ENCODE results near the gene KSR2.

Gene KSR2

DNA sequence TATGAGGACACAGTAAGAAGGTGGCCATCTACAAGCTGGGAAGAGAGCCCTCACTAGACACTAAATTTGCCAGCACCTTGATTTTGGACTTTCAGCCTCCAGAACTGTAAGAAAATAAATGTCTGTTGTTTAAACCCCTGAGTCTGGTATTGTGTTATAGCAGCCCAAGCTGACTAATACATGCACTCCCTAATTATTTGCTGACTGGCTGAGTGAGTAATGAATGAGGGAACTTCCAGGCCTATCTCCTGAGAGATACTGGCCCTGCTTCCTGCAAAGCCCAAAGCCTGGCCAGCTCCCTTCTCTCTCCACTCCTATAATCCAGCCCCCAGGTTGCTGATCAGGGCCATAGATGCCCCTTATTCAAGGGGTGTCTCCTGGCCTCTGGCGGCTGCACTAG lies 487.3 kb downstream of the KSR2 start:
- Histone ChIP-seq H3K4me2 (ENCODE audit: low read length) (no peak overlapping the region), H3K4me1 (no peaks in the 10 kb centered on the region), H3K4me3 (ENCODE audit: low read depth, low read length) (no peak overlapping the region), H3K27ac (no peak overlapping the region), H3K27me3 (ENCODE audit: control insufficient read depth, insufficient read depth, low read length) (no peaks in the 10 kb centered on the region), H3K9ac (no peak overlapping the region), H3K79me2 (no peaks in the 10 kb centered on the region), H2AFZ (no peak overlapping the region), H3K36me3 (ENCODE audit: control insufficient read depth, insufficient read depth, low read length) (no peaks in the 10 kb centered on the region), H3K9me3 (ENCODE audit: control insufficient read depth, low read length) (no peaks in the 10 kb centered on the region)
- TF ChIP-seq, protein P1, sequence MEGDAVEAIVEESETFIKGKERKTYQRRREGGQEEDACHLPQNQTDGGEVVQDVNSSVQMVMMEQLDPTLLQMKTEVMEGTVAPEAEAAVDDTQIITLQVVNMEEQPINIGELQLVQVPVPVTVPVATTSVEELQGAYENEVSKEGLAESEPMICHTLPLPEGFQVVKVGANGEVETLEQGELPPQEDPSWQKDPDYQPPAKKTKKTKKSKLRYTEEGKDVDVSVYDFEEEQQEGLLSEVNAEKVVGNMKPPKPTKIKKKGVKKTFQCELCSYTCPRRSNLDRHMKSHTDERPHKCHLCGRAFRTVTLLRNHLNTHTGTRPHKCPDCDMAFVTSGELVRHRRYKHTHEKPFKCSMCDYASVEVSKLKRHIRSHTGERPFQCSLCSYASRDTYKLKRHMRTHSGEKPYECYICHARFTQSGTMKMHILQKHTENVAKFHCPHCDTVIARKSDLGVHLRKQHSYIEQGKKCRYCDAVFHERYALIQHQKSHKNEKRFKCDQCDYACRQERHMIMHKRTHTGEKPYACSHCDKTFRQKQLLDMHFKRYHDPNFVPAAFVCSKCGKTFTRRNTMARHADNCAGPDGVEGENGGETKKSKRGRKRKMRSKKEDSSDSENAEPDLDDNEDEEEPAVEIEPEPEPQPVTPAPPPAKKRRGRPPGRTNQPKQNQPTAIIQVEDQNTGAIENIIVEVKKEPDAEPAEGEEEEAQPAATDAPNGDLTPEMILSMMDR (IDR thresholded peaks at IDR 0.05): no peak

DNA sequence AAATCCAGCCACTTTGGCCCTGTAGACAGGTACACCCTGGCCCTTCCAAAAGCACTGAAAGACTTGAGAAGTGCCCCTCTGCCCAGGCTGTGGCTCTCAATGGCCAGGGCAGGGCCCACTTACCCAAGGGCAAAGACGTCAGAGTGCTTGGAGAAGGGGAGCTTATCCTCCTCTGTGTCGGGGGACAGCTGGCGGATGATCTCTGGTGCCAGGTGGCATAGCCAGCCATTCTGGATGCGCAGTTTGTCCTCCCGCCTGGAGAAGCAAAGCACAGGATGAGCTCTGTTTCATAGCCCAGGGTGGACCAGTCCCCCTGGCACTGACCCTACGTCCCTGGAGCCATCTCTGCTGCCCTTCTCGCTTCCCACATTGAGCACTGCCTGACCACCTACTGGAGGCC lies 492.4 kb downstream of the KSR2 start:
- no peaks in the 10 kb centered on the region for H3K36me3 ChIP-seq (ENCODE audit: control insufficient read depth, insufficient read depth, low read length)
- no peaks in the 10 kb centered on the region for H3K79me2 ChIP-seq
- H3K4me3 ChIP-seq (ENCODE audit: low read depth, low read length): no peak overlapping the region
- H3K27me3 ChIP-seq (ENCODE audit: control insufficient read depth, insufficient read depth, low read length): no peaks in the 10 kb centered on the region
- TF ChIP-seq, protein P1 (IDR thresholded peaks at IDR 0.05): no peak
- H3K9me3 ChIP-seq (ENCODE audit: control insufficient read depth, low read length): no peaks in the 10 kb centered on the region
- no peak overlapping the region for H2AFZ ChIP-seq
- no peak overlapping the region for H3K9ac ChIP-seq
- H3K27ac ChIP-seq: no peak overlapping the region
- H3K4me2 ChIP-seq (ENCODE audit: low read length): no peak overlapping the region
- H3K4me1 ChIP-seq: no peaks in the 10 kb centered on the region

DNA sequence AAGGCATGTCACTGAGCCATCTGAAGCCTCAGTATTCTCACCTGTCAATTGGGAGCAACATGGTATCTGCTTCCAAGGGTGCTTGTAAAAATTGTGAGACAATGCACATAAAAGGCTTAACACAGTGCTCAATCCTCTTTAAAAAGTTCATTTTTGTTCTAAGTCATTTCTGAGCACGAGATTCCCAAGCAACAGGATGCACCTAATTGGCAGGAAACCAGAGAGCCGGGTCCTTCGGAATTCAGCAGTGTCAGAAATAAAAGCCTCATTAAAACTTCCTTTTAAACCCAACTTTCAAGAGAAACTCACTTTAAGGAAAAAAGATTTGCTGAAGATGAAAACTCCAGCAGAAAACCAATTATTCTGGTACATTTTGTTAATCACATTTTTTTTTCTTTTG lies 494.9 kb downstream of the KSR2 start:
- Histone ChIP-seq H3K27ac (no peak overlapping the region), H3K9ac (no peak overlapping the region), H3K4me2 (ENCODE audit: low read length) (no peak overlapping the region), H3K36me3 (ENCODE audit: control insufficient read depth, insufficient read depth, low read length) (no peaks in the 10 kb centered on the region), H3K27me3 (ENCODE audit: control insufficient read depth, insufficient read depth, low read length) (no peaks in the 10 kb centered on the region), H3K4me1 (no peaks in the 10 kb centered on the region), H3K9me3 (ENCODE audit: control insufficient read depth, low read length) (no peaks in the 10 kb centered on the region), H3K4me3 (ENCODE audit: low read depth, low read length) (no peak overlapping the region), H2AFZ (no peak overlapping the region), H3K79me2 (no peaks in the 10 kb centered on the region)
- TF ChIP-seq, protein P1 (IDR thresholded peaks at IDR 0.05): no peak

DNA sequence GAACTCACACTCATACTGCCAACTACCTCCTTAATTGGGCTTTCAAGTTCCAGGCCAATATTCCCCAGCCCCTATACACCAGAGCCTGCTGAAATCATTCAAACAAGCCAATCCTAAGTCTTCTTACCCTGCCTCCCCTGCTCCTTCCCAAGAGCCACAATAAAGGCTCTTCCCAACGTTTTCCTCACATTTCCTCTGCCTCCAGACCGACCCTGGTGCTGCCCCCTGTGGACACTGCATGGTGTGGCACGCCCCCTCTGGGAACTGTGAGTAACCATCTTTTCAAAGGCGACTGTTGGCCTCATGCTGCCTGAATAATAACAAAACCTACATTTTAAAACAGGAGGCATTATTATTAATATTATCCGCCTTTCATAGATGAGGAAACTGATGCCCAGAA lies 495.8 kb downstream of the KSR2 start:
- H3K4me1 ChIP-seq: no peaks in the 10 kb centered on the region
- no peak overlapping the region for H3K4me2 ChIP-seq (ENCODE audit: low read length)
- no peaks in the 10 kb centered on the region for H3K36me3 ChIP-seq (ENCODE audit: control insufficient read depth, insufficient read depth, low read length)
- no peak overlapping the region for H3K4me3 ChIP-seq (ENCODE audit: low read depth, low read length)
- no peaks in the 10 kb centered on the region for H3K9me3 ChIP-seq (ENCODE audit: control insufficient read depth, low read length)
- no peak overlapping the region for H3K27ac ChIP-seq
- no peak overlapping the region for H2AFZ ChIP-seq
- no peaks in the 10 kb centered on the region for H3K27me3 ChIP-seq (ENCODE audit: control insufficient read depth, insufficient read depth, low read length)
- H3K9ac ChIP-seq: no peak overlapping the region
- TF ChIP-seq, protein P1 (IDR thresholded peaks at IDR 0.05): no peak
- no peaks in the 10 kb centered on the region for H3K79me2 ChIP-seq

DNA sequence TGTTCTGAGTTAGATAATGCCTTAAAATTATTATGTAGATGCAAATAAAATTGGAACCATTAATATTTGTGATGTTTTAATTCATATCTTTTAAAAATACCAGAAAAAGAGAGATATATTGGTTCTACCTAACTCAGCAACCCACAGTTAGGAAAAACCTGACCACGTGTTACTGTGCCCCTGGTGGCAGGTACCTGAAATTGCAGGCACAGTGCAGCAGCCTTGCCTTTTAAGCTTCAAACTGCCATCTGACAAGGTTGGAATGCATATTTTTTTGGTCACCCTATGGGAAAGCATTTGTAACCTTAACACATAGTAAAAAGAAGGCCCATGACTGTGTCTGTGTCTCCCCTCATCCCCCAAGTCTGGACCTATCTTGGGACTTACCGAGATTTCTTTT lies 498.0 kb downstream of the KSR2 start:
- no peak overlapping the region for H3K4me3 ChIP-seq (ENCODE audit: low read depth, low read length)
- no peak overlapping the region for H3K9ac ChIP-seq
- no peak overlapping the region for H3K4me2 ChIP-seq (ENCODE audit: low read length)
- no peaks in the 10 kb centered on the region for H3K27me3 ChIP-seq (ENCODE audit: control insufficient read depth, insufficient read depth, low read length)
- no peaks in the 10 kb centered on the region for H3K9me3 ChIP-seq (ENCODE audit: control insufficient read depth, low read length)
- no peak overlapping the region for H3K27ac ChIP-seq
- no peaks in the 10 kb centered on the region for H3K79me2 ChIP-seq
- no peaks in the 10 kb centered on the region for H3K36me3 ChIP-seq (ENCODE audit: control insufficient read depth, insufficient read depth, low read length)
- H3K4me1 ChIP-seq: no peaks in the 10 kb centered on the region
- H2AFZ ChIP-seq: no peak overlapping the region
- TF ChIP-seq, protein P1 (IDR thresholded peaks at IDR 0.05): no peak

Measured in parathyroid adenoma (tissue), 2 donors.